SK-N-SH (cell line): ENCODE results near the gene SV2B.

Experiments
- CTCF ChIP-seq: fragments of 200-600 bp; sonication (generic); IDR thresholded peaks from 2 replicates; pipeline ENCODE4 v1.6.1; 2017; ENCODE audit warnings: antibody characterized with exemption, mild to moderate bottlenecking, moderate library complexity
- FOXM1 ChIP-seq: IDR thresholded peaks from 2 replicates; pipeline ENCODE4 v1.4.0; 2012; ENCODE audit warnings: low read depth, mild to moderate bottlenecking
- REST ChIP-seq: IDR thresholded peaks from 2 replicates; pipeline ENCODE4 v1.6.1; 2012; ENCODE audit warnings: mild to moderate bottlenecking, low read depth, low read length, moderate library complexity

GRCh38 chr15:91338766-91339165, 238.7 kb downstream of the SV2B start:
- TF ChIP-seq CTCF (no peak), REST (peak; percentile 95), FOXM1 (no peak)
